Stimulated activated memory B cell treated with anti-CD40 and anti-IgM and Interleukin-4, amounts not matched to agents 10 μg/mL and 1 μg/mL and 100 μg/mL, for 72 hours (primary cell): ENCODE results near the gene GPR75.
"Not testable (repeated sequence)": the region's sequence is repeated elsewhere in the genome, so short reads cannot be mapped to it uniquely, and the experiment has no call there.

Source experiments
- ATAC-seq: fragments of 150-1000 bp; cut with Tn5 transposase; 2 replicates; pipeline ENCODE4 v1.10.0; 2021
- H3K27ac Mint-ChIP-seq: one replicate; pipeline ENCODE4 v1.8.0; 2022; ENCODE audit warnings: mild to moderate bottlenecking, mixed read lengths
- H3K27me3 Mint-ChIP-seq: one replicate; pipeline ENCODE4 v1.8.0; 2022; ENCODE audit warnings: mixed read lengths
- H3K36me3 Mint-ChIP-seq: one replicate; pipeline ENCODE4 v1.8.0; 2022; ENCODE audit warnings: mixed read lengths
- H3K4me1 Mint-ChIP-seq: one replicate; pipeline ENCODE4 v1.8.0; 2022; ENCODE audit warnings: mixed read lengths
- H3K4me3 Mint-ChIP-seq: one replicate; pipeline ENCODE4 v1.8.0; 2022; ENCODE audit warnings: mild to moderate bottlenecking, moderate library complexity, mixed read lengths
- H3K9me3 Mint-ChIP-seq: one replicate; pipeline ENCODE4 v1.8.0; 2022; ENCODE audit warnings: mixed read lengths

Gene GPR75

GRCh38 chr2:53867169-53867568, 7.4 kb upstream of the GPR75 start:
- H3K36me3 Mint-ChIP-seq = peaks cover 44% of the 10 kb centered on the region
- H3K9me3 Mint-ChIP-seq = no peaks in the 10 kb centered on the region
- H3K4me1 Mint-ChIP-seq = no peaks in the 10 kb centered on the region
- no peak overlapping the region for H3K27ac Mint-ChIP-seq
- no peak overlapping the region for H3K4me3 Mint-ChIP-seq
- H3K27me3 Mint-ChIP-seq = no peaks in the 10 kb centered on the region
- ATAC-seq = no peak

GRCh38 chr2:53865962-53866361, 6.2 kb upstream of the GPR75 start:
- H3K4me1 Mint-ChIP-seq = no peaks in the 10 kb centered on the region
- H3K9me3 Mint-ChIP-seq = no peaks in the 10 kb centered on the region
- H3K4me3 Mint-ChIP-seq = no peak overlapping the region
- no peak overlapping the region for H3K27ac Mint-ChIP-seq
- ATAC-seq = no peak
- H3K36me3 Mint-ChIP-seq = peaks cover 44% of the 10 kb centered on the region
- H3K27me3 Mint-ChIP-seq = no peaks in the 10 kb centered on the region

- no peak for ATAC-seq
- H3K27ac Mint-ChIP-seq = no peak overlapping the region
Observed at GRCh38 chr2:53865264-53865663, 5.5 kb upstream of the GPR75 start.

GRCh38 chr2:53863538-53864227, 3.9 kb upstream of the GPR75 start:
- Mint-ChIP-seq H3K27me3 (no peaks in the 10 kb centered on the region), H3K27ac (no peak overlapping the region), H3K9me3 (no peaks in the 10 kb centered on the region), H3K36me3 (peaks cover 33% of the 10 kb centered on the region), H3K4me3 (no peak overlapping the region), H3K4me1 (no peaks in the 10 kb centered on the region)
- ATAC-seq = no peak

More at GRCh38 chr2:53865264-53865663, 5.5 kb upstream of the GPR75 start:
- H3K4me3 Mint-ChIP-seq = no peak overlapping the region
- H3K36me3 Mint-ChIP-seq = peaks cover 44% of the 10 kb centered on the region
- H3K9me3 Mint-ChIP-seq = no peaks in the 10 kb centered on the region
- no peaks in the 10 kb centered on the region for H3K4me1 Mint-ChIP-seq
- no peaks in the 10 kb centered on the region for H3K27me3 Mint-ChIP-seq

- Mint-ChIP-seq H3K9me3 (no peaks in the 10 kb centered on the region), H3K36me3 (peaks cover 40% of the 10 kb centered on the region), H3K4me3 (no peak overlapping the region), H3K4me1 (no peaks in the 10 kb centered on the region), H3K27me3 (no peaks in the 10 kb centered on the region), H3K27ac (no peak overlapping the region)
- no peak for ATAC-seq
Observed at GRCh38 chr2:53861824-53862223, 2.1 kb upstream of the GPR75 start.

GRCh38 chr2:53856272-53856671, 3.5 kb downstream of the GPR75 start:
- no peak overlapping the region for H3K27ac Mint-ChIP-seq
- no peak for ATAC-seq
- peaks cover 46% of the 10 kb centered on the region for H3K36me3 Mint-ChIP-seq
- H3K4me3 Mint-ChIP-seq = no peak overlapping the region
- H3K9me3 Mint-ChIP-seq = no peaks in the 10 kb centered on the region
- H3K4me1 Mint-ChIP-seq = no peaks in the 10 kb centered on the region
- no peaks in the 10 kb centered on the region for H3K27me3 Mint-ChIP-seq

GRCh38 chr2:53854678-53855077, 5.1 kb downstream of the GPR75 start:
- ATAC-seq = no peak
- Mint-ChIP-seq H3K4me1 (no peaks in the 10 kb centered on the region), H3K27ac (no peak overlapping the region), H3K27me3 (no peaks in the 10 kb centered on the region), H3K36me3 (peaks cover 50% of the 10 kb centered on the region), H3K4me3 (no peak overlapping the region), H3K9me3 (no peaks in the 10 kb centered on the region)

GRCh38 chr2:53852532-53852931, 7.2 kb downstream of the GPR75 start:
- no peak overlapping the region for H3K4me3 Mint-ChIP-seq
- ATAC-seq = no peak
- no peaks in the 10 kb centered on the region for H3K27me3 Mint-ChIP-seq
- H3K4me1 Mint-ChIP-seq = no peaks in the 10 kb centered on the region
- no peaks in the 10 kb centered on the region for H3K9me3 Mint-ChIP-seq
- H3K27ac Mint-ChIP-seq = no peak overlapping the region
- H3K36me3 Mint-ChIP-seq = peaks cover 51% of the 10 kb centered on the region

- not testable (repeated sequence) for H3K27me3 Mint-ChIP-seq, H3K9me3 Mint-ChIP-seq, H3K4me3 Mint-ChIP-seq, H3K27ac Mint-ChIP-seq, ATAC-seq, H3K4me1 Mint-ChIP-seq
- H3K36me3 Mint-ChIP-seq = peaks cover 46% of the 10 kb centered on the region
Observed at GRCh38 chr2:53851052-53851757, 8.6 kb downstream of the GPR75 start.

GRCh38 chr2:53848062-53848461, 11.7 kb downstream of the GPR75 start:
- Mint-ChIP-seq H3K9me3 (no peaks in the 10 kb centered on the region), H3K27me3 (no peaks in the 10 kb centered on the region), H3K36me3 (peaks cover 20% of the 10 kb centered on the region), H3K27ac (no peak overlapping the region), H3K4me1 (peaks cover 8% of the 10 kb centered on the region), H3K4me3 (no peak overlapping the region)
- ATAC-seq = no peak

GRCh38 chr2:53843595-53843994, 16.2 kb downstream of the GPR75 start:
- no peak for ATAC-seq
- peaks cover 14% of the 10 kb centered on the region for H3K36me3 Mint-ChIP-seq

GRCh38 chr2:53842891-53843290, 16.9 kb downstream of the GPR75 start:
- H3K27me3 Mint-ChIP-seq = no peaks in the 10 kb centered on the region
- no peak overlapping the region for H3K4me3 Mint-ChIP-seq
- peaks cover 14% of the 10 kb centered on the region for H3K4me1 Mint-ChIP-seq
- peaks cover 9% of the 10 kb centered on the region for H3K36me3 Mint-ChIP-seq
- no peak for ATAC-seq
- H3K9me3 Mint-ChIP-seq = peaks cover 6% of the 10 kb centered on the region
- no peak overlapping the region for H3K27ac Mint-ChIP-seq

More at GRCh38 chr2:53843595-53843994, 16.2 kb downstream of the GPR75 start:
- H3K4me1 Mint-ChIP-seq = peaks cover 14% of the 10 kb centered on the region
- H3K4me3 Mint-ChIP-seq = no peak overlapping the region
- H3K27ac Mint-ChIP-seq = no peak overlapping the region
- no peaks in the 10 kb centered on the region for H3K27me3 Mint-ChIP-seq
- H3K9me3 Mint-ChIP-seq = peaks cover 6% of the 10 kb centered on the region

- H3K4me1 Mint-ChIP-seq = peaks cover 14% of the 10 kb centered on the region
- H3K27me3 Mint-ChIP-seq, ATAC-seq, H3K27ac Mint-ChIP-seq, H3K4me3 Mint-ChIP-seq, H3K9me3 Mint-ChIP-seq: not testable (repeated sequence)
- peaks cover 11% of the 10 kb centered on the region for H3K36me3 Mint-ChIP-seq
Observed at GRCh38 chr2:53841651-53842050, 18.1 kb downstream of the GPR75 start.

- Mint-ChIP-seq H3K36me3 (peaks cover 16% of the 10 kb centered on the region), H3K4me1 (peaks cover 14% of the 10 kb centered on the region), H3K27me3 (no peaks in the 10 kb centered on the region), H3K27ac (no peak overlapping the region), H3K9me3 (peaks cover 6% of the 10 kb centered on the region), H3K4me3 (no peak overlapping the region)
- no peak for ATAC-seq
Observed at GRCh38 chr2:53840580-53840979, 19.2 kb downstream of the GPR75 start.

- H3K27ac Mint-ChIP-seq, H3K4me3 Mint-ChIP-seq, H3K4me1 Mint-ChIP-seq, ATAC-seq, H3K9me3 Mint-ChIP-seq, H3K27me3 Mint-ChIP-seq: not testable (repeated sequence)
- H3K36me3 Mint-ChIP-seq = peaks cover 57% of the 10 kb centered on the region
Observed at GRCh38 chr2:53829980-53830290, 29.8 kb downstream of the GPR75 start.

- Mint-ChIP-seq H3K27ac (no peak overlapping the region), H3K4me1 (no peaks in the 10 kb centered on the region), H3K4me3 (no peak overlapping the region), H3K36me3 (peaks cover 52% of the 10 kb centered on the region), H3K9me3 (peaks cover 6% of the 10 kb centered on the region), H3K27me3 (no peaks in the 10 kb centered on the region)
- ATAC-seq = no peak
Observed at GRCh38 chr2:53829273-53829979, 30.3 kb downstream of the GPR75 start.
